GM19468 (cell line): ENCODE measurements around the gene MAP4K4.

Experiments used
- ATAC-seq: cut with Tn5 transposase; IDR thresholded peaks from one replicate; pipeline ENCODE4 v1.9.1; 2021; ENCODE audit warnings: mild to moderate bottlenecking, moderate library complexity, moderate number of reproducible peaks; ENCODE audit not compliant: unreplicated experiment; ENCODE audit errors: extremely low read depth

Gene MAP4K4

GRCh38 chr2:101781326-101781725, 83.8 kb downstream of the MAP4K4 start:
- no peak for ATAC-seq

DNA sequence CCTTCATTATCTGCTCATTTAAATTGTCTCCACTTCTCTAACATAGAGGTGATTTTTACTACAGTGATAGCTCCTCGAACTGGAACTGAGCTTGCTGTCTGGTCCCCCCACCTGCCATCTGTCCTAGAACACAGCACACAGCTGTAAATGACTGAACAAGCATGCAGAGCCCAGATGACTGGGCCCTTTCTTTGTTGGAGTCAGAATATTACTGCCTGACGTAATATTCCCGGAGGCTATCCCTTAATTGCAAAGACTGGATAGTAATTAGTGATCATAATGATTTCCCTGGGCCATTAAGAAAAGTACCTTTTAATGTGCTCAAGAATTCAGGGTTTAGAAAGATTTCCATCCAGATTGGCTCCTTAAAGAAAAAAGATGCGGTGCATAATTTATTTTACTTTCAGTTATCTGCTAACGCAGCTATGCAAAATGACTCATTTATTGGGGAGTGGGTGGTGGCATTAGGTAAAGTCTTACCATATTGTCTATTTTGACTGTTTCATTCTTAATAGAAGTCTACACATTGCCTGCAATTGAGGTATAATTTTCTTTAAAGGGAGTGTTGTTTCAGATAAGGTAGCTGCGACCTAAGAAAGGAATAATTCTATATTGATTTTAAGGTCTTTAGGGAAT, 84.4 kb downstream of the MAP4K4 start:
- ATAC-seq: no peak

DNA sequence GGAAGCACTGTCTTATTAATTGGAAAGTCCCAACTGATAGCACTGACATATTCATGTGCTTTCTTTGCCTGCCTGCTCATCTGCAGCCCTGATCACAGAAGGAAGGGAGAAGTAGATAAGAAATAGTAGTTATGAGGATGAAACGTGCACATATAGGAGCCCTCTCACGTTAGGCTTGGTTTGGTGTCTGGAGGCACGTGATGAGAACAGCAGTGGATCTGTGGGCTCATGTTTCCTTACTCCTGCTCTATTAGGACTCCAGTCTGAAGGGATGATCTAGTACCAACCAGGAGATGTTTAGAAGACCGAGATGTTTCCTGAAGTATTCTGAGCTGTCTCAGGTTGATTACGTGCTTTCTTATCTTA, 84.9 kb downstream of the MAP4K4 start:
- no peak for ATAC-seq

- no peak for ATAC-seq
Measured at GRCh38 chr2:101787097-101787496, 89.6 kb downstream of the MAP4K4 start.

GRCh38 chr2:101788565-101788964, 91.1 kb downstream of the MAP4K4 start:
- no peak for ATAC-seq

DNA sequence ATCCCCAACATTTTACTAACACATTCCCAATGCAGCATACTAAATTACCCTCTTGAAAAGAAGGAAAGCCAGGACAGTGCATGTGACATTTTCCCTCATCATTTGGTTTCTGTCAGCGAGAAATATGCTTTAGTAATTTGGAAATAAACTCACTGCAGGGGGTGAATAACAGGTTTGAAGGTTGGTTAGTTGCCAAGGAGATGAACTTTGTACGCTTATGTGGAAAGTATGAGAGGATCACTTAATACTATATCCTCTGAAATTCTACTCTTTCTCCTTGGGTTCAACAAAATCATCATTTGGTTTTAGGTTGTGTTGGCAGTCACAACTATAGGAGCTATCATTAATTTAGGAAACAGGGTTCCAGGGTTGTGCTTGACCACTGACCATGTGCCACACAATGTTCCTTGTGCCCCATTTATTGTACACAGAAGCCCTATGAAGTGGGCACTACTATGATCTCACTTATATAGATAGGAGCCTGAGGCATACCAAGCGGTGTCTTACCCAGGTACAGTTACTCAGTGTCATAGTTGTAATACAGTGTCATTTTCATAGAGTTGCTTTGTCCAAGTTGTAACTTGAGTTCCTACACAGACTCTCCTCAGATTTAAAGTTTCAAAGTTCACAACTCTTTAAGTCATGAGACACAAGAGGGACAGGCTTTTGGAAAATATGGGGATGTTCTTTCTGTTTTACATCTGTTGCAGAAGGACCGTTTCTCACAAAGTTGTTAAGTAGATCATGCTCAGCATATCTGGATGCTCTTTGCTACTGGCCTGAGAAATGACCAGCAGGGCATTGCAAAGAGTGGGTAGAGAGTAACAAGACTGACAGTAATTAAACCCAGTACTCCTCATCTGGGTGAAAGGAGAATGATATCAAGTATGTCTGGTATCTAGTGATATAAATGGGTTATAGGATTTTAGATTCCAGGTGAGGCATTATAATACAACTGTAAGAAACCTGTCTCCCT, 91.8 kb downstream of the MAP4K4 start:
- ATAC-seq: no peak

GRCh38 chr2:101790416-101790815, 92.9 kb downstream of the MAP4K4 start:
- no peak for ATAC-seq

DNA sequence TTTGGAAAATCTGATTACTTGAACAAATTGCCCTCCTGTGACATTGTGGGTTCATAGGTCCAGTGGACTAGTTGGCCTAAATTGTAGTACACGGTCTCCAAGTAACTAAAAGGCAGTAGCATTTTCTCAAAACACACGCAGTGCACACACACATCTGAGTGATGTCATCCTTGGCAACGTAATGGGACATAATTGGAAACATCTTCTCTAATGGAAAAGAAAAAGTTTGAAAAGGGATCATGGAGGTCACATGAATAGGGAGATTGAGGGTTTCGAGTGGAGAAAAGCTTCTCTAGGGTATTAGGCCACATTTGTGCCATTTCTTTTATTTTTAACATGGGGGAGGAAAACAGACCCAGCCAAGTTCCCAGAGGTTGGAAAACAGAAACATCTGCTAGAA, 93.3 kb downstream of the MAP4K4 start:
- no peak for ATAC-seq

DNA sequence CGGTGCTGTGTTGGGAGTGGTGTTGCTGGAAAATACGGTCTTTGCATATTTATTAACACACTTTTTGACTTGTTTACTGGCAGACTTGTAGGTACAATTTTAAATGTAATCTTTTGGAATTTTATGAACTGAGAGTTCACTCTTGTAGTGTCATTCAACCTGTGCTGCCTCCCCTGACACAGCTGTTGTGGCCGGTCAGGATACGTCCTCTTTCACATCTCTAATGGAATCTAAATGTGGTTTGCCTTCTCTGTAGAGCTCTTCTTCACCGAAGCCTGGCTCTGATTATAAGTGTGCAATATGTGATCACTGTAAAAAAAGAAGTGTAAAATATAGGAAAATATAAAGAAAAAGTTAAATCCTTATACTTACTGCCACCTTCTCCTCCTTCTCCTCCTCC, 94.7 kb downstream of the MAP4K4 start:
- ATAC-seq: no peak

- no peak for ATAC-seq
Measured at GRCh38 chr2:101793277-101793969, 95.9 kb downstream of the MAP4K4 start.

GRCh38 chr2:101794141-101794540, 96.6 kb downstream of the MAP4K4 start:
- ATAC-seq: no peak

DNA sequence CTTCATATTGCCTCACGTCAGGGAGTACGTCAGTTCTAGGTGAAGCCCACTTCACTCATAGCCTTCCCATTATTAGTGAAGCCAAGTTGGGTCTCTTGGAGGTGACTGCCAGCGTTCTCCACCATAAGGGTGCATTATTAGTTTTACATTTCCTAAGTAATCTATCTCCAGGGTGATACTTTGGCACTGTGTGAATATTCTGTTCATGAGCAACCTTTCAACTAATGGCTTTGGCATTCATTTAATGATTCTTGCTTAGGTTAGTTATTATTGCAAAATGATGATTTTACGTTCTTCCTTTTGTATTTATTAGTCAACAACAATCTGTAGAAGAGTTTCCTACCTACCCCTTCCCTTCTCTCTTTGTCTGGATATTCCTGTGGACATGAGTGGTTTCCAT, 97.5 kb downstream of the MAP4K4 start:
- no peak for ATAC-seq

GRCh38 chr2:101796825-101797600, 99.5 kb downstream of the MAP4K4 start:
- no peak for ATAC-seq

DNA sequence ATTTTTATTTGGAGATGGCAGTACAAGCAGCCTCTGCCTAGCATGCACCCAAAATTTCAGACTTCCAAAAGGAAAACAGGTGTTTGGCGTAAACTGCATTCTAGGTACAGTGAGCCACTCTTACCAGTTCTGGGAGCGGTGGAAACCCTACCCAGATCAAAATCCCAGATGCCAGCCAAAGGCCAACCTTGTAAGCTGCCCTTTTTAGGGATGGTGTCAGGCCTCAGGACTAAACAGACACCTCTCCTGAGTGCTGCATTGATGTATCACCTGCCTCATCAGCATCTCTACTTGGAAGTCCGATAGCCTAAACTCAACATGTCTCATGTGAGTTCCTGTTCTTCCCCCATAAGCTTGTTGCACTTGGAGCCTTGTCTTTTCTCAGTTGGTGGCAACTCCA, 104.0 kb downstream of the MAP4K4 start:
- no peak for ATAC-seq

GRCh38 chr2:101802329-101802728, 104.8 kb downstream of the MAP4K4 start:
- no peak for ATAC-seq

GRCh38 chr2:101803128-101803527, 105.6 kb downstream of the MAP4K4 start:
- no peak for ATAC-seq

DNA sequence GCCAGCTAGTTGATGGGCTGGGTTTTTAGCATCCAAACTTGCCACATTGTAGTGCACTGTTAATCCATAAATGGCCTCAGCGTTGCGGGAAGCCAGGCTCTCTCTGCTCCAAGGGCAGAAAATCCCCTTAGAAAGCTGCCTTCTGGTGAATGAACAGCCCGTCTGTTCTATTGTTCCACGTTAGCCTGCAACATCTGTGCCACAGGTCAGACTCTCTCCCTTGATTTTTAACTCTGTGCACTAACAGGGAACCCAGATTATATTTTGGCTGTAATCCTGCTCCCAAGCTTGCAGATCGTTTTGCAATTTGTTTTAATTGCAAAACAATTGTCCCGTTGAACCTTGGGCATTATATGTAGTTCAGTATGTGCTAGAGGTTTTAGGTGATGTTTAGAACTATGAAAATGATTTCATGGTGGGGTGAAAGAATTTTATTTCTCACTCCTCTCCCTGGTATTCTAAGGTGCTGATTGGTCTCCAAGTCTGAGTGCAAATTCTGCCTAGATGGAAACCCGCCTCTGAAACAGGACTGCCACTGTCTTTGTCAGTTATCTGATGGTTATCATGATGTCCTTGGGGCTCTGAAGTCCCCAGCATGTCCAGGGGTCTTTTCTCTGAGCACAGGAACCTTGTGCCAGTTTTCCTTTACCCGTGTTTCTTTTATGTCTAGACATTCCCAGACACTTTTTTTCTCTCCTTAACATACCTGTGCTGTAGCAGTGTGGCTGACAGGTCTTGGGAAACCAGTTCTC, 106.6 kb downstream of the MAP4K4 start:
- no peak for ATAC-seq

GRCh38 chr2:101805152-101806088, 107.9 kb downstream of the MAP4K4 start:
- no peak for ATAC-seq

DNA sequence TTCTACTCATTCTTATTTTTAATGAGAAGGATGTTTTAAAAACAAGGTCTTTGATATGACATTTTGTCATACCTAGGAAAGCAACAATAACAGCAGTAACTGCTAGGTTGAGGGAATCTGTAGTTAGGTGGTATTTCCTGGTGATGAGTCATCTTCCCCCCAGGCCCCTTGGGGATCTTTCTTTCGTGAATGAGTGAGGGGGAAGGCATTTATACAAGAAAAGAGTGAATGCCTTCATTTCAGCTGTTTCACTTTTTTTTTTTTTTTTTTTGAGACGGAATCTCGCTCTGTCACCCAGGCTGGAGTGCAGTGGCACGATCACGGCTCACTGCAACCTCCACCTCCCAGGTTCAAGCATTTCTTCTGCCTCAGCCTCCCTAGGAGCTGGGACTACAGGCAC, 108.6 kb downstream of the MAP4K4 start:
- no peak for ATAC-seq
